Endothelial cell of umbilical vein (primary cell): ENCODE data around the gene GNG8.

Source experiments
- FOS ChIP-seq: IDR thresholded peaks from 2 replicates; pipeline ENCODE4 v1.6.1; 2011; ENCODE audit warnings: mild to moderate bottlenecking, low read length, moderate library complexity, borderline replicate concordance; ENCODE audit not compliant: insufficient read depth
- TF ChIP-seq, protein P1 (sequence below), 2 donors: IDR thresholded peaks; 1 replicate in 1 of 2; 2 replicates in 1 of 2; pipeline ENCODE4 v1.5.1; 2011; ENCODE audit warnings: low read length in 2 of 2, mild to moderate bottlenecking in 2 of 2, moderate library complexity in 2 of 2, control low read depth in 1 of 2, inconsistent platforms in 1 of 2, low read depth in 1 of 2; ENCODE audit not compliant: insufficient read depth in 1 of 2; ENCODE audit errors: extremely low read depth in 1 of 2

DNA sequence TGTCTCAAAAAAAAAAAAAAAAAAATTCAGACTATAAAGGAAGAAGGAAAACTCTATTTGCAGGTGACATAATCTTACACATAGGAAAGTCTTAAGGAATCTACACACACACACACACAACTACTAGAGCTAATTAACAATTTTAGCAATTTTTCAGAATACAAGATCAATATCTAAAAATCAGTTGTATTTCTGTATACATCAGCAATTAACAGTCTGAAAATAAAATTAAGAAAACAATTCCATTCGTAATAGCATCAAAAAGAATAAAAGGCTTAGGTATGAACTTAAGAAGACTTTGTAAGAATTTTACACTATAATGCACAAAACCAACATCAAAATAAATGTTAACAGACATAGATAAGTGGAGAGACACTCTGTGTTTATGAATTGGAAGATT, 50.5 kb downstream of the GNG8 start:
- TF ChIP-seq, protein P1, sequence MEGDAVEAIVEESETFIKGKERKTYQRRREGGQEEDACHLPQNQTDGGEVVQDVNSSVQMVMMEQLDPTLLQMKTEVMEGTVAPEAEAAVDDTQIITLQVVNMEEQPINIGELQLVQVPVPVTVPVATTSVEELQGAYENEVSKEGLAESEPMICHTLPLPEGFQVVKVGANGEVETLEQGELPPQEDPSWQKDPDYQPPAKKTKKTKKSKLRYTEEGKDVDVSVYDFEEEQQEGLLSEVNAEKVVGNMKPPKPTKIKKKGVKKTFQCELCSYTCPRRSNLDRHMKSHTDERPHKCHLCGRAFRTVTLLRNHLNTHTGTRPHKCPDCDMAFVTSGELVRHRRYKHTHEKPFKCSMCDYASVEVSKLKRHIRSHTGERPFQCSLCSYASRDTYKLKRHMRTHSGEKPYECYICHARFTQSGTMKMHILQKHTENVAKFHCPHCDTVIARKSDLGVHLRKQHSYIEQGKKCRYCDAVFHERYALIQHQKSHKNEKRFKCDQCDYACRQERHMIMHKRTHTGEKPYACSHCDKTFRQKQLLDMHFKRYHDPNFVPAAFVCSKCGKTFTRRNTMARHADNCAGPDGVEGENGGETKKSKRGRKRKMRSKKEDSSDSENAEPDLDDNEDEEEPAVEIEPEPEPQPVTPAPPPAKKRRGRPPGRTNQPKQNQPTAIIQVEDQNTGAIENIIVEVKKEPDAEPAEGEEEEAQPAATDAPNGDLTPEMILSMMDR (IDR thresholded peaks at IDR 0.05; ENCODE audit: extremely low read depth in 1 of 2, insufficient read depth in 1 of 2, low read depth in 1 of 2, low read length in 2 of 2): no peak
- TF ChIP-seq FOS: no peak
